Measurements from ENCODE around the gene PMIS2.

DNA sequence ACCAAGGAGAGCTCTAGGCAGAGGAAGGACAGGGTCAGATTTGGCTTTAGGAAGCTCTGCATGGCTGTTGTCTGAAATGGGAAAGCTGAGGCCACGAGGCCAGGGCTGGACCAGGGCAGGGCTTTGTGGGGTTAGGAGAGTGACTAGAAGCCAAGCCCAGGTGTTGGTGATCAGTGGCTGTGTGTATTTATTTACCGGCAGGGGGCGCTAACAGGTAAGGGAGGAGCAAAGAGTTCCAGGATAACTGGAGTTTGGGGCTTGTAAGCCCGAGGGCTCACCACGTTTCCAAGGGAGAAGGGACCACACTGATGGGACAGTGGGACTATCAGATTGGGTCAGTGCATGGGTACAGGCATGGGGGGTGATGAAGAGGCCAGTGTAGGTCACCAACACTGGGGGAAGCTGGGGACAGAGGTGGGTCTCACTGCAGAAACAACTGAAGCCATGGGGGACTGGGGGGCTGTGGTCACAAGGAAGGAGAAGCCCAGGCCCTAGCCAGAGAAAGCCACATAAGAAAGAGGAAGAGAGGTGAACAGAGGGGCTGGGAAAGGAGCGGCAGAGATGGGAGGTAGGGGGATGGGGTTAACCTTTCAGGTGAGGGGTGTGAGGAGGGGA lies 36.7 kb upstream of the PMIS2 start:
- TF ChIP-seq, protein P1, sequence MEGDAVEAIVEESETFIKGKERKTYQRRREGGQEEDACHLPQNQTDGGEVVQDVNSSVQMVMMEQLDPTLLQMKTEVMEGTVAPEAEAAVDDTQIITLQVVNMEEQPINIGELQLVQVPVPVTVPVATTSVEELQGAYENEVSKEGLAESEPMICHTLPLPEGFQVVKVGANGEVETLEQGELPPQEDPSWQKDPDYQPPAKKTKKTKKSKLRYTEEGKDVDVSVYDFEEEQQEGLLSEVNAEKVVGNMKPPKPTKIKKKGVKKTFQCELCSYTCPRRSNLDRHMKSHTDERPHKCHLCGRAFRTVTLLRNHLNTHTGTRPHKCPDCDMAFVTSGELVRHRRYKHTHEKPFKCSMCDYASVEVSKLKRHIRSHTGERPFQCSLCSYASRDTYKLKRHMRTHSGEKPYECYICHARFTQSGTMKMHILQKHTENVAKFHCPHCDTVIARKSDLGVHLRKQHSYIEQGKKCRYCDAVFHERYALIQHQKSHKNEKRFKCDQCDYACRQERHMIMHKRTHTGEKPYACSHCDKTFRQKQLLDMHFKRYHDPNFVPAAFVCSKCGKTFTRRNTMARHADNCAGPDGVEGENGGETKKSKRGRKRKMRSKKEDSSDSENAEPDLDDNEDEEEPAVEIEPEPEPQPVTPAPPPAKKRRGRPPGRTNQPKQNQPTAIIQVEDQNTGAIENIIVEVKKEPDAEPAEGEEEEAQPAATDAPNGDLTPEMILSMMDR (IDR thresholded peaks at IDR 0.05) = peak; percentile 56 to 85 (median 72)
- TF ChIP-seq POLR2A (IDR thresholded peaks at IDR 0.05) = no peak
